Activated naive CD8-positive, alpha-beta T cell treated with anti-CD3 and anti-CD28 coated beads for 36 hours (primary cell): Measurements from ENCODE around the gene S100A14. TPM values are rescaled to one million over a fixed set of nuclear protein-coding genes. Genes with fewer than 3 reads are reported as not detected.

Source experiments
- DNase-seq: peaks from one replicate; pipeline ENCODE4 v3.0.0; 2021
- H3K27ac Mint-ChIP-seq: one replicate; pipeline ENCODE4 v1.8.0; 2022; ENCODE audit warnings: mild to moderate bottlenecking, moderate library complexity, mixed read lengths
- H3K27me3 Mint-ChIP-seq: one replicate; pipeline ENCODE4 v1.8.0; 2022; ENCODE audit warnings: mild to moderate bottlenecking, mixed read lengths
- H3K36me3 Mint-ChIP-seq: one replicate; pipeline ENCODE4 v1.8.0; 2021; ENCODE audit warnings: mild to moderate bottlenecking, mixed read lengths
- H3K4me1 Mint-ChIP-seq: one replicate; pipeline ENCODE4 v1.8.0; 2021; ENCODE audit warnings: mixed read lengths
- H3K4me3 Mint-ChIP-seq: one replicate; pipeline ENCODE4 v1.8.0; 2022; ENCODE audit warnings: mild to moderate bottlenecking, moderate library complexity, mixed read lengths
- H3K9me3 Mint-ChIP-seq: one replicate; pipeline ENCODE4 v1.8.0; 2022; ENCODE audit warnings: mixed read lengths
- total RNA-seq, 2 experiments: library from RNA; stranded (reverse); gene quantifications; one replicate each; pipeline ENCODE4 v1.2.3, GENCODE V29; 2021

Gene S100A14
- total RNA-seq, 2 experiments from 2014 or later, result not detected

DNA sequence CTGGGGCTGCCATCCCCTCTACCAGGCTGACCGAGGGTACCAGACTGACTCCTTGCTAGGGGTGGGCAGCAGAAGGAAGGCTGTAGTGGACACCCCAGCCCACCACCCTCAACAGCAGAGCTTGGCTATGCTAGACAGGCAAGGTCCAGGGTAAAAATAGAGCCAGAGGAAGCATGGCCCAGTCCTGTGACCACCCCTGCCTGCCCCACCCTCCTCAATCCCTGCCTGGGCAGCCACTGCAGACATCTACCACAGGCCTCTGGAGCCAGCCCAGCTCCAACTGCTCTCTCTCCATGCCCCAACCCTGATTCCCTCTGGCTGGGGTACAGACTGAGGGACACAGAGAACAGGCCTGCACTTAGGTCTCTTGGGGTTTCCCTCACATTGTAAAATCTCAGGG, 13.8 kb upstream of the S100A14 start:
- no peak overlapping the region for H3K4me3 Mint-ChIP-seq
- DNase-seq, result no peak
- H3K36me3 Mint-ChIP-seq, result peaks cover 14% of the 10 kb centered on the region
- peaks cover 10% of the 10 kb centered on the region for H3K4me1 Mint-ChIP-seq
- H3K9me3 Mint-ChIP-seq, result no peaks in the 10 kb centered on the region
- peaks cover 5% of the 10 kb centered on the region for H3K27me3 Mint-ChIP-seq
- no peak overlapping the region for H3K27ac Mint-ChIP-seq

DNA sequence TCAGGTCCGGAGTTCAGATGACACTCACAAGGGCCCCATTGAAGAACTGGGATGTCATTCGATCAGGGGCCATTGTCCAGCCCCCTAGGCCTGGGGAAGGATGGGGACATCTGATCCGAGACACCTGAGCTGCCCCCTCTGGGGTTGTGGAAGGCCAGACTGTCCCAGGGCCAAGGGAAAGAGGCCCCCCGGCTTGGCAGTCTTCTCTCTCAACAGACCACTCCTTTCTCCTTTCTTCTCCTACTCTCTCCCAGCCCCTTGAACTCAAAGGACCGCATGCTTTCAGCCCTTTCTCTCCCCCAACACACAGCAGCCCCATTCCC, 13.2 kb upstream of the S100A14 start:
- no peak for DNase-seq
- peaks cover 10% of the 10 kb centered on the region for H3K36me3 Mint-ChIP-seq
- no peak overlapping the region for H3K4me3 Mint-ChIP-seq
- H3K27ac Mint-ChIP-seq, result no peak overlapping the region
- H3K27me3 Mint-ChIP-seq, result peaks cover 5% of the 10 kb centered on the region
- peaks cover 10% of the 10 kb centered on the region for H3K4me1 Mint-ChIP-seq
- H3K9me3 Mint-ChIP-seq, result no peaks in the 10 kb centered on the region

GRCh38 chr1:153628638-153629342, 12.7 kb upstream of the S100A14 start:
- no peak overlapping the region for H3K27ac Mint-ChIP-seq
- H3K36me3 Mint-ChIP-seq, result peaks cover 6% of the 10 kb centered on the region
- peaks cover 10% of the 10 kb centered on the region for H3K4me1 Mint-ChIP-seq
- no peaks in the 10 kb centered on the region for H3K9me3 Mint-ChIP-seq
- no peak overlapping the region for H3K4me3 Mint-ChIP-seq
- H3K27me3 Mint-ChIP-seq, result peaks cover 5% of the 10 kb centered on the region
- DNase-seq, result no peak

GRCh38 chr1:153627715-153628626, 11.8 kb upstream of the S100A14 start, which contains the start of gene S100A1:
Gene S100A1, plus strand, starts transcription at chr1:153628434. Its CDS starts 2,088 bp downstream, at chr1:153630522.
- no peak for DNase-seq
- Mint-ChIP-seq H3K9me3 (no peaks in the 10 kb centered on the region), H3K36me3 (peaks cover 3% of the 10 kb centered on the region), H3K4me3 (no peak within 1 kb of the TSS), H3K4me1 (peaks cover 5% of the 10 kb centered on the region), H3K27ac (no peak within 1 kb of the TSS), H3K27me3 (peaks cover 5% of the 10 kb centered on the region)

DNA sequence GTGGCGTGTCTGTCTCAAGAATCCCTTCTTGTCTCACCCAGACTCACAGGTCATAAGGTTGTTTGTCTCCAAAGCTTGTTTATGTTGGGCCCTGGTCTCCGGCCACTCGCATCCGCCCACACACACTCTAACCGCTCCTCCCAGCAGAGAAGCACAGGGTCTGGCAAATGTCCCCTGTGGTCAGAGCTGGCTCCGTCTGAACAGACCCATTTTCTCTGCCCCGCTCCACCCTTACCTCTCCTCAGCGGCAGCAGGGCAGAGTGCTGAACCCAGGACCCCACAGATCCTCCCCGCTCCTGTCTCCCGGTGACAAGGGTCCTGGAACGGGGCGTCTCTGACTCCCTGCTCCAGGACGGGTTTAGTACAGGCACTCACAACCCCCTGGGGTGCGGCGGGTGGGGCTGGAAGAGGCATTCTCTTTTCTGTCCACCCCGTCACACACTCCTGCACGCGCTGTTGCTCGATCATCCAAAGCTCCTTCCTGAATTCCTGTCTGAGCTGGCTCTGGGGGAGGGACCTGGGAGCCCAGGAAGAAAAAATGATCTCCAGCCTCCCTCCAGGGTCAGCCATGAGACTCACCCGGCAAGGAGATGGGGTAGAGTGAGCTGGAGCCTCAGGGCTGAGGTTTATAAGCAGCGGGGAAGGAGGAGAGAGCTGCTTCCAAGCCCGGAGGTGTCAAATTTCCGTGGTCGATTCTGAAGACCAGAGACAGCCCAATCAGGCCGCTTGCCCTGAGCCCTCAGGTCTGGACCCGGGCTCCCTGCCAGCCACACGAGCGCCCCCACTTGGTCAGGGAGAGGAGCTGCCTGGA, 11.0 kb upstream of the S100A14 start, which contains the start of gene S100A13:
S100A13 (minus strand) TSS at position 602 of the 811 bp plus-strand sequence. CDS start 1,033 bp downstream, outside the sequence.
- no peaks in the 10 kb centered on the region for H3K9me3 Mint-ChIP-seq
- no peaks in the 10 kb centered on the region for H3K36me3 Mint-ChIP-seq
- no peak within 1 kb of the TSS for H3K4me3 Mint-ChIP-seq
- H3K4me1 Mint-ChIP-seq, result peaks cover 5% of the 10 kb centered on the region
- H3K27me3 Mint-ChIP-seq, result peaks cover 5% of the 10 kb centered on the region
- DNase-seq, result no peak
- peak within 1 kb of the TSS; percentile 46 for H3K27ac Mint-ChIP-seq

DNA sequence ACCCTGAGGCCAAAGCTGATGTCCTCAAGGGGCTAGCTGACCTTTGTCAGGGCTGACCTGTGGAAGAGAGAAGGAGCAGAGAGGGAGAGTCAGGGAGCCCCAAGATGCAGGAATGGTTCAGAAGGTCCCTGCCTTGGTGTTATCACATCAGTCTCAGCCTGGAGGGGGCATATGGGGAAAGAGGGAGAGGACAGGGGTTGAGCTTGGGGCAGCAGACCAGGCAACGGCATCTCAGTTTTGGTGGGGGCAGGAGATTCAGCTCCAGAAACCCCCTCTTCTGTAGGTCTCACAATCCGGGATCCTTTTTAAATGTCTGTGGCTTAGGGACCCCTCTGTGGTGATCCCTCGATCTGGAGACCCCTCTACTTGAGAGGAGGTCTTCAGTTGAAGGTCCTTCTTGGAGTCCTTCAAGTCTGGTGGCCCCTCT, 10.4 kb upstream of the S100A14 start:
- Mint-ChIP-seq H3K4me1 (peaks cover 2% of the 10 kb centered on the region), H3K27ac (peak overlapping the region; percentile 46), H3K9me3 (no peaks in the 10 kb centered on the region), H3K36me3 (no peaks in the 10 kb centered on the region), H3K27me3 (peaks cover 5% of the 10 kb centered on the region), H3K4me3 (no peak overlapping the region)
- no peak for DNase-seq

GRCh38 chr1:153624965-153625611, 9.0 kb upstream of the S100A14 start:
- no peaks in the 10 kb centered on the region for H3K9me3 Mint-ChIP-seq
- peaks cover 5% of the 10 kb centered on the region for H3K27me3 Mint-ChIP-seq
- no peaks in the 10 kb centered on the region for H3K4me1 Mint-ChIP-seq
- H3K27ac Mint-ChIP-seq, result no peak overlapping the region
- no peak overlapping the region for H3K4me3 Mint-ChIP-seq
- DNase-seq, result no peak
- H3K36me3 Mint-ChIP-seq, result no peaks in the 10 kb centered on the region

GRCh38 chr1:153623101-153623500, 7.0 kb upstream of the S100A14 start:
- Mint-ChIP-seq H3K9me3 (no peaks in the 10 kb centered on the region), H3K4me1 (no peaks in the 10 kb centered on the region), H3K27me3 (peaks cover 5% of the 10 kb centered on the region), H3K27ac (no peak overlapping the region), H3K4me3 (no peak overlapping the region), H3K36me3 (no peaks in the 10 kb centered on the region)
- DNase-seq, result no peak

- Mint-ChIP-seq H3K9me3 (no peaks in the 10 kb centered on the region), H3K27me3 (no peaks in the 10 kb centered on the region), H3K4me3 (no peak overlapping the region), H3K4me1 (peaks cover 2% of the 10 kb centered on the region), H3K27ac (no peak overlapping the region), H3K36me3 (no peaks in the 10 kb centered on the region)
- DNase-seq, result no peak
Measured at GRCh38 chr1:153619171-153619570, 3.0 kb upstream of the S100A14 start.

- no peak for DNase-seq
- Mint-ChIP-seq H3K4me3 (no peak overlapping the region), H3K4me1 (peaks cover 2% of the 10 kb centered on the region), H3K9me3 (no peaks in the 10 kb centered on the region), H3K27me3 (no peaks in the 10 kb centered on the region), H3K36me3 (no peaks in the 10 kb centered on the region), H3K27ac (no peak overlapping the region)
Measured at GRCh38 chr1:153617663-153618062, 1.5 kb upstream of the S100A14 start.

- H3K4me3 Mint-ChIP-seq, result peak overlapping the region; percentile 2
- H3K36me3 Mint-ChIP-seq, result no peaks in the 10 kb centered on the region
- peaks cover 2% of the 10 kb centered on the region for H3K4me1 Mint-ChIP-seq
Measured at GRCh38 chr1:153616917-153617311, 789 bp upstream of the S100A14 start.

GRCh38 chr1:153615406-153615805, 719 bp downstream of the S100A14 start:
- Mint-ChIP-seq H3K4me1 (peaks cover 2% of the 10 kb centered on the region), H3K4me3 (no peak overlapping the region), H3K27ac (no peak overlapping the region)

More at GRCh38 chr1:153616917-153617311, 789 bp upstream of the S100A14 start:
- H3K27me3 Mint-ChIP-seq, result no peaks in the 10 kb centered on the region
- DNase-seq, result no peak
- no peaks in the 10 kb centered on the region for H3K9me3 Mint-ChIP-seq
- H3K27ac Mint-ChIP-seq, result no peak overlapping the region

DNA sequence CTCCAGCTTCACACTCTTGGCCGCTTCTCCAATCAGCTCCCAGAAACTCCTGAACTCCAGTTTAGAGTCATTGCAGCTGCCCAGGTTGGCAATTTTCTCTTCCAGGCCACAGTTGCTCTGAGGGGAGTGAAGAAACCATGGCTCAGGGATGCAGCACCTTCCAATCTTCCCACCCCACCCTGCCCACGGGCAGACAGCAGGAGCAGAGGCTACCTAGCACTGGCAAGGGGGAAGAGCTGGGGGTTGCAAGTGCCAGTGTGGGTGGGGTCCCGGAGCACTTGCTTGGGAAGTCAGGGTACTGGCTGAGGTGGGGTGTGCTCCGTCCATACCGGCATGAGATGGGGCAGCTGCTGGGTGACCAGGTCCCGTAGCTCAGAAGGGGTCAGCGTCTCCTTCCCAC, 1.2 kb downstream of the S100A14 start:
- Mint-ChIP-seq H3K9me3 (no peaks in the 10 kb centered on the region), H3K4me3 (no peak overlapping the region), H3K27ac (no peak overlapping the region), H3K27me3 (no peaks in the 10 kb centered on the region), H3K4me1 (peaks cover 2% of the 10 kb centered on the region), H3K36me3 (no peaks in the 10 kb centered on the region)
- no peak for DNase-seq

More at GRCh38 chr1:153615406-153615805, 719 bp downstream of the S100A14 start:
- Mint-ChIP-seq H3K27me3 (no peaks in the 10 kb centered on the region), H3K36me3 (no peaks in the 10 kb centered on the region), H3K9me3 (no peaks in the 10 kb centered on the region)
- DNase-seq, result no peak

GRCh38 chr1:153614189-153614900, 1.8 kb downstream of the S100A14 start:
- H3K36me3 Mint-ChIP-seq, result no peaks in the 10 kb centered on the region
- no peak overlapping the region for H3K4me3 Mint-ChIP-seq
- no peak for DNase-seq
- no peak overlapping the region for H3K27ac Mint-ChIP-seq
- no peaks in the 10 kb centered on the region for H3K27me3 Mint-ChIP-seq
- no peaks in the 10 kb centered on the region for H3K9me3 Mint-ChIP-seq
- H3K4me1 Mint-ChIP-seq, result peaks cover 2% of the 10 kb centered on the region
